Kidney glomerular epithelial cell (primary cell): ENCODE data around the gene PLK3.
"Not testable (repeated sequence)": the region's sequence is repeated elsewhere in the genome, so short reads cannot be mapped to it uniquely, and the experiment has no call there.

Experiments
- DNase-seq: peaks from one replicate; lab custom pipeline; 2025; lab: John Stamatoyannopoulos, UW

Gene PLK3

GRCh38 chr1:44828003-44828651, 27.9 kb downstream of the PLK3 start:
- no peak for DNase-seq

- no peak for DNase-seq
Measured at GRCh38 chr1:44828841-44829440, 28.8 kb downstream of the PLK3 start.

- DNase-seq = no peak
Measured at GRCh38 chr1:44829506-44830384, 29.6 kb downstream of the PLK3 start.

- DNase-seq = no peak
Measured at GRCh38 chr1:44830900-44831304, 30.7 kb downstream of the PLK3 start.

- DNase-seq = no peak
Measured at GRCh38 chr1:44831516-44831915, 31.3 kb downstream of the PLK3 start.

- no peak for DNase-seq
Measured at GRCh38 chr1:44832056-44832705, 32.0 kb downstream of the PLK3 start.

GRCh38 chr1:44834328-44834727, 34.2 kb downstream of the PLK3 start:
- DNase-seq = no peak

- DNase-seq = peak; percentile 54
Measured at GRCh38 chr1:44835738-44836675, 35.8 kb downstream of the PLK3 start.

GRCh38 chr1:44838294-44838693, 38.1 kb downstream of the PLK3 start:
- DNase-seq = not testable (repeated sequence)

GRCh38 chr1:44839576-44839975, 39.4 kb downstream of the PLK3 start:
- DNase-seq = no peak

GRCh38 chr1:44842486-44842861, 42.3 kb downstream of the PLK3 start:
- DNase-seq = no peak

GRCh38 chr1:44842862-44843655, 42.9 kb downstream of the PLK3 start, which contains the start of gene PTCH2:
Gene PTCH2 (minus strand): TSS chr1:44843253. CDS start chr1:44842932, 321 bp downstream.
- DNase-seq = no peak

GRCh38 chr1:44846985-44847384, 46.8 kb downstream of the PLK3 start:
- DNase-seq = no peak

- no peak for DNase-seq
Measured at GRCh38 chr1:44847845-44848244, 47.7 kb downstream of the PLK3 start.

GRCh38 chr1:44848456-44849181, 48.4 kb downstream of the PLK3 start:
- no peak for DNase-seq

GRCh38 chr1:44849575-44850132, 49.5 kb downstream of the PLK3 start:
- no peak for DNase-seq

GRCh38 chr1:44851308-44851707, 51.1 kb downstream of the PLK3 start:
- DNase-seq = no peak

GRCh38 chr1:44853201-44853600, 53.0 kb downstream of the PLK3 start:
- DNase-seq = no peak

- no peak for DNase-seq
Measured at GRCh38 chr1:44854970-44855369, 54.8 kb downstream of the PLK3 start.
